ENCODE measurements around the gene P2RY12.

Gene P2RY12

GRCh38 chr3:151372063-151372820 is 12.3 kb downstream of the P2RY12 start:
- no peak for DNase-seq (ENCODE audit: low read depth)
- no peak overlapping the region for H3K4me3 ChIP-seq (ENCODE audit: low read depth, low read length)
- TF ChIP-seq, protein P1, sequence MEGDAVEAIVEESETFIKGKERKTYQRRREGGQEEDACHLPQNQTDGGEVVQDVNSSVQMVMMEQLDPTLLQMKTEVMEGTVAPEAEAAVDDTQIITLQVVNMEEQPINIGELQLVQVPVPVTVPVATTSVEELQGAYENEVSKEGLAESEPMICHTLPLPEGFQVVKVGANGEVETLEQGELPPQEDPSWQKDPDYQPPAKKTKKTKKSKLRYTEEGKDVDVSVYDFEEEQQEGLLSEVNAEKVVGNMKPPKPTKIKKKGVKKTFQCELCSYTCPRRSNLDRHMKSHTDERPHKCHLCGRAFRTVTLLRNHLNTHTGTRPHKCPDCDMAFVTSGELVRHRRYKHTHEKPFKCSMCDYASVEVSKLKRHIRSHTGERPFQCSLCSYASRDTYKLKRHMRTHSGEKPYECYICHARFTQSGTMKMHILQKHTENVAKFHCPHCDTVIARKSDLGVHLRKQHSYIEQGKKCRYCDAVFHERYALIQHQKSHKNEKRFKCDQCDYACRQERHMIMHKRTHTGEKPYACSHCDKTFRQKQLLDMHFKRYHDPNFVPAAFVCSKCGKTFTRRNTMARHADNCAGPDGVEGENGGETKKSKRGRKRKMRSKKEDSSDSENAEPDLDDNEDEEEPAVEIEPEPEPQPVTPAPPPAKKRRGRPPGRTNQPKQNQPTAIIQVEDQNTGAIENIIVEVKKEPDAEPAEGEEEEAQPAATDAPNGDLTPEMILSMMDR (IDR thresholded peaks at IDR 0.05; ENCODE audit: control insufficient read depth, extremely low read depth, insufficient read depth): no peak

GRCh38 chr3:151371526-151371925 is 13.0 kb downstream of the P2RY12 start:
- no peak overlapping the region for H3K4me3 ChIP-seq (ENCODE audit: low read depth, low read length)
- TF ChIP-seq, protein P1 (IDR thresholded peaks at IDR 0.05; ENCODE audit: control insufficient read depth, extremely low read depth, insufficient read depth): no peak
- no peak for DNase-seq (ENCODE audit: low read depth)

DNA sequence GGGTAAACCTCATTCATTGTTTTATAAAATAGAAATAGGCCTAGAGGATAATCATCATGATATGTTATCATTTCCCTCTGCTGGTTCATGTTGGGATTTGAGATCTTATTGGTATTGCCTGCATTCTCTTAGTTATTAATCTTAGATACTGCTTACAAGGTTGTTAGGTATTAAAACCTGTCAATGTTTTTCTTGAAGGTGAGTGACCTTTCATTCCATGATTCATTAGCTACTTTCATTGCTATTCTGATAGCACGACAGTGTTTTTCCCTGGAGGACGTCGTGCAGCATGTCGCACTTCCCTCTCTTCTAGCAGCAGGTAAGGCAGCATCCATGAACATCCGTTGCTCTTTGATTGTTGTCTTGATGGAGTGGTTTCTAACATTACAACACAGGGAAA is 17.1 kb downstream of the P2RY12 start:
- no peak overlapping the region for H3K4me3 ChIP-seq (ENCODE audit: low read depth, low read length)
- TF ChIP-seq, protein P1 (IDR thresholded peaks at IDR 0.05; ENCODE audit: control insufficient read depth, extremely low read depth, insufficient read depth): no peak
- no peak for DNase-seq (ENCODE audit: low read depth)

DNA sequence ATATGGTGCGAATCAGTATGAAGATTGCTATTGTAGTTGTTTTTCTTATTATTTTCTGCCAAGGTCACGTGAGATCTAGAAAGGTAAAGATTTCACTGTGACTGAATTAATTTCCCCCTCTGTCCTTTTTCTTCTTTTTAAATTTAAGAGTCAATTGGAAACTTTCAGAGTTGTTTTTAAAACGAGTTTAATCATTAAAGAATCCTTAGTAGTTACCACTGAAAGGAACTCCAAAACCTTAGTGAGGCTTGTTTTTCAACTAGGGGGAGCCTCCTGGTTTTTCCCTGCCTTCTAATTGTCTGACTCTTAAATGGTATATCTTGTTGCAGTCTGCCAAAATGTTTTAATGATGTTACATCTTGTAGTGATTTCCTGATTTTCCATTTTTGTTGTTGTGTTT is 17.6 kb downstream of the P2RY12 start:
- no peak overlapping the region for H3K4me3 ChIP-seq (ENCODE audit: low read depth, low read length)
- DNase-seq (ENCODE audit: low read depth): no peak
- TF ChIP-seq, protein P1 (IDR thresholded peaks at IDR 0.05; ENCODE audit: control insufficient read depth, extremely low read depth, insufficient read depth): no peak

DNA sequence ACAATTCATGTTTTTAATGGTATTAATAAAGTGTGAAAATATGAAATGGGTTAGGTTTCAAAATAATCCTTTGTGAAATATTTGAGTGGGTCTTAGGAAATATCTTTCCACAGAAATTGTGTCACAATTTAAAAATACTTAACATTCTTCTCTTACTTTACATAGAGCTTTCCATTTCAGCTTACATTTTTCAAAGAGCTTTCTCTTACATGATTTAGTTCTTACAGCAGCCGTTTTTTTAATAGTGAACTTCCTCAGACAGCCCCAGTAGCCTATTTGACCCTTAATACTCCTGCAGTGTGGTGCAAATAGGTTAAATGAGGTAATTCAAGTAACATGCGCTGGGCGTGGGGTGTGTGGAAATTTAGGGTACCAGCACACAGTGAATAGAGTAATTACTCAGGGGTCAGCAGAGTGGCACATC is 21.8 kb downstream of the P2RY12 start:
- DNase-seq (ENCODE audit: low read depth): no peak
- TF ChIP-seq, protein P1 (IDR thresholded peaks at IDR 0.05; ENCODE audit: control insufficient read depth, extremely low read depth, insufficient read depth): no peak
- no peak overlapping the region for H3K4me3 ChIP-seq (ENCODE audit: low read depth, low read length)

- H3K4me3 ChIP-seq (ENCODE audit: low read depth, low read length): no peak overlapping the region
- no peak for DNase-seq (ENCODE audit: low read depth)
- TF ChIP-seq, protein P1 (IDR thresholded peaks at IDR 0.05; ENCODE audit: control insufficient read depth, extremely low read depth, insufficient read depth): no peak
These were observed 27.1 kb downstream of the P2RY12 start for GRCh38 chr3:151357463-151357850.
